ENCODE results near the gene ASB4. TPM values are rescaled to one million over a fixed set of nuclear protein-coding genes. Genes with fewer than 3 reads are reported as not detected.

The ASB4 gene
- polyA plus RNA-seq, 1 donor: 0.33 TPM

GRCh38 chr7:95478272-95479037 lies 7.3 kb upstream of the ASB4 start:
- WGBS (ENCODE audit: insufficient coverage, low lambda C conversion rate): no CpG with 5 or more reads among the region's 18 CpGs
- Histone ChIP-seq H3K9me3 (ENCODE audit: control insufficient read depth, low read depth, low read length) (no peaks in the 10 kb centered on the region), H3K4me3 (ENCODE audit: low read length) (peak overlapping the region; percentile 20), H3K36me3 (ENCODE audit: control insufficient read depth, insufficient read depth, low read length) (no peaks in the 10 kb centered on the region), H3K4me1 (ENCODE audit: control insufficient read depth, insufficient read depth, low read length) (peaks cover 5% of the 10 kb centered on the region), H3K27ac (ENCODE audit: low read length) (peak overlapping the region; percentile 15), H3K27me3 (ENCODE audit: control insufficient read depth, insufficient read depth, low read length) (no peaks in the 10 kb centered on the region)
- DNase-seq: peak; percentile 54 to 76

GRCh38 chr7:95479992-95480624 lies 5.6 kb upstream of the ASB4 start:
- H3K36me3 ChIP-seq (ENCODE audit: control insufficient read depth, insufficient read depth, low read length): no peaks in the 10 kb centered on the region
- H3K27me3 ChIP-seq (ENCODE audit: control insufficient read depth, insufficient read depth, low read length): no peaks in the 10 kb centered on the region
- peaks cover 5% of the 10 kb centered on the region for H3K4me1 ChIP-seq (ENCODE audit: control insufficient read depth, insufficient read depth, low read length)
- DNase-seq: no peak
- no peak overlapping the region for H3K4me3 ChIP-seq (ENCODE audit: low read length)
- no peak overlapping the region for H3K27ac ChIP-seq (ENCODE audit: low read length)
- no peaks in the 10 kb centered on the region for H3K9me3 ChIP-seq (ENCODE audit: control insufficient read depth, low read depth, low read length)

GRCh38 chr7:95481271-95482165 lies 4.2 kb upstream of the ASB4 start:
- no CpG with 5 or more reads among the region's 3 CpGs for WGBS (ENCODE audit: insufficient coverage, low lambda C conversion rate)
- no peak for DNase-seq
- no peaks in the 10 kb centered on the region for H3K9me3 ChIP-seq (ENCODE audit: control insufficient read depth, low read depth, low read length)

GRCh38 chr7:95482424-95482823 lies 3.3 kb upstream of the ASB4 start:
- no peaks in the 10 kb centered on the region for H3K9me3 ChIP-seq (ENCODE audit: control insufficient read depth, low read depth, low read length)

More at GRCh38 chr7:95481271-95482165, 4.2 kb upstream of the ASB4 start:
- Histone ChIP-seq H3K36me3 (ENCODE audit: control insufficient read depth, insufficient read depth, low read length) (no peaks in the 10 kb centered on the region), H3K4me1 (ENCODE audit: control insufficient read depth, insufficient read depth, low read length) (peaks cover 3% of the 10 kb centered on the region), H3K4me3 (ENCODE audit: low read length) (no peak overlapping the region), H3K27me3 (ENCODE audit: control insufficient read depth, insufficient read depth, low read length) (no peaks in the 10 kb centered on the region), H3K27ac (ENCODE audit: low read length) (no peak overlapping the region)

GRCh38 chr7:95490231-95490762 lies 4.6 kb downstream of the ASB4 start:
- H3K36me3 ChIP-seq (ENCODE audit: control insufficient read depth, insufficient read depth, low read length): no peaks in the 10 kb centered on the region
- H3K9me3 ChIP-seq (ENCODE audit: control insufficient read depth, low read depth, low read length): no peaks in the 10 kb centered on the region
- no peak overlapping the region for H3K27ac ChIP-seq (ENCODE audit: low read length)
- 80% methylated on average over 1 of the region's 3 CpGs for WGBS (ENCODE audit: insufficient coverage, low lambda C conversion rate)
- peaks cover 5% of the 10 kb centered on the region for H3K4me1 ChIP-seq (ENCODE audit: control insufficient read depth, insufficient read depth, low read length)
- H3K27me3 ChIP-seq (ENCODE audit: control insufficient read depth, insufficient read depth, low read length): no peaks in the 10 kb centered on the region
- no peak overlapping the region for H3K4me3 ChIP-seq (ENCODE audit: low read length)
- DNase-seq: peak in 1 of 2 donors; percentile 56

More at GRCh38 chr7:95482424-95482823, 3.3 kb upstream of the ASB4 start:
- no peak for DNase-seq
- Histone ChIP-seq H3K4me3 (ENCODE audit: low read length) (no peak overlapping the region), H3K36me3 (ENCODE audit: control insufficient read depth, insufficient read depth, low read length) (no peaks in the 10 kb centered on the region), H3K4me1 (ENCODE audit: control insufficient read depth, insufficient read depth, low read length) (no peaks in the 10 kb centered on the region), H3K27me3 (ENCODE audit: control insufficient read depth, insufficient read depth, low read length) (no peaks in the 10 kb centered on the region), H3K27ac (ENCODE audit: low read length) (no peak overlapping the region)
- 40% methylated on average over 1 of the region's 4 CpGs for WGBS (ENCODE audit: insufficient coverage, low lambda C conversion rate)

GRCh38 chr7:95491201-95491600 lies 5.5 kb downstream of the ASB4 start:
- peaks cover 5% of the 10 kb centered on the region for H3K4me1 ChIP-seq (ENCODE audit: control insufficient read depth, insufficient read depth, low read length)
- H3K27me3 ChIP-seq (ENCODE audit: control insufficient read depth, insufficient read depth, low read length): no peaks in the 10 kb centered on the region
- no peaks in the 10 kb centered on the region for H3K36me3 ChIP-seq (ENCODE audit: control insufficient read depth, insufficient read depth, low read length)
- H3K4me3 ChIP-seq (ENCODE audit: low read length): no peak overlapping the region
- no peaks in the 10 kb centered on the region for H3K9me3 ChIP-seq (ENCODE audit: control insufficient read depth, low read depth, low read length)
- H3K27ac ChIP-seq (ENCODE audit: low read length): no peak overlapping the region
- no peak for DNase-seq
- no CpG with 5 or more reads among the region's 4 CpGs for WGBS (ENCODE audit: insufficient coverage, low lambda C conversion rate)

- DNase-seq: peak; percentile 74 to 84
- no peak overlapping the region for H3K27ac ChIP-seq (ENCODE audit: low read length)
Measured at GRCh38 chr7:95491634-95492314, 6.0 kb downstream of the ASB4 start.

GRCh38 chr7:95493247-95493646 lies 7.5 kb downstream of the ASB4 start:
- no peak overlapping the region for H3K27ac ChIP-seq (ENCODE audit: low read length)
- no peak for DNase-seq
- peaks cover 5% of the 10 kb centered on the region for H3K4me1 ChIP-seq (ENCODE audit: control insufficient read depth, insufficient read depth, low read length)
- no peaks in the 10 kb centered on the region for H3K27me3 ChIP-seq (ENCODE audit: control insufficient read depth, insufficient read depth, low read length)
- H3K36me3 ChIP-seq (ENCODE audit: control insufficient read depth, insufficient read depth, low read length): no peaks in the 10 kb centered on the region
- H3K9me3 ChIP-seq (ENCODE audit: control insufficient read depth, low read depth, low read length): no peaks in the 10 kb centered on the region
- no peak overlapping the region for H3K4me3 ChIP-seq (ENCODE audit: low read length)

More at GRCh38 chr7:95491634-95492314, 6.0 kb downstream of the ASB4 start:
- no peaks in the 10 kb centered on the region for H3K27me3 ChIP-seq (ENCODE audit: control insufficient read depth, insufficient read depth, low read length)
- no peak overlapping the region for H3K4me3 ChIP-seq (ENCODE audit: low read length)
- no CpG with 5 or more reads among the region's 2 CpGs for WGBS (ENCODE audit: insufficient coverage, low lambda C conversion rate)
- no peaks in the 10 kb centered on the region for H3K9me3 ChIP-seq (ENCODE audit: control insufficient read depth, low read depth, low read length)
- no peaks in the 10 kb centered on the region for H3K36me3 ChIP-seq (ENCODE audit: control insufficient read depth, insufficient read depth, low read length)
- peaks cover 5% of the 10 kb centered on the region for H3K4me1 ChIP-seq (ENCODE audit: control insufficient read depth, insufficient read depth, low read length)

- Histone ChIP-seq H3K9me3 (ENCODE audit: control insufficient read depth, low read depth, low read length) (no peaks in the 10 kb centered on the region), H3K4me3 (ENCODE audit: low read length) (no peak overlapping the region), H3K27me3 (ENCODE audit: control insufficient read depth, insufficient read depth, low read length) (no peaks in the 10 kb centered on the region), H3K36me3 (ENCODE audit: control insufficient read depth, insufficient read depth, low read length) (no peaks in the 10 kb centered on the region), H3K4me1 (ENCODE audit: control insufficient read depth, insufficient read depth, low read length) (peaks cover 5% of the 10 kb centered on the region), H3K27ac (ENCODE audit: low read length) (no peak overlapping the region)
- WGBS (ENCODE audit: insufficient coverage, low lambda C conversion rate): no CpG with 5 or more reads among the region's 2 CpGs
- no peak for DNase-seq
Measured at GRCh38 chr7:95493844-95494243, 8.1 kb downstream of the ASB4 start.

All from large intestine (tissue), 3 donors.